GM19240 (cell line): ENCODE data around the gene FAM120C.

ENCODE experiments used
- DNase-seq: peaks from one replicate; pipeline ENCODE4 v3.0.0; 2011; ENCODE audit warnings: low spot score; ENCODE audit not compliant: insufficient read length

Gene FAM120C

DNA sequence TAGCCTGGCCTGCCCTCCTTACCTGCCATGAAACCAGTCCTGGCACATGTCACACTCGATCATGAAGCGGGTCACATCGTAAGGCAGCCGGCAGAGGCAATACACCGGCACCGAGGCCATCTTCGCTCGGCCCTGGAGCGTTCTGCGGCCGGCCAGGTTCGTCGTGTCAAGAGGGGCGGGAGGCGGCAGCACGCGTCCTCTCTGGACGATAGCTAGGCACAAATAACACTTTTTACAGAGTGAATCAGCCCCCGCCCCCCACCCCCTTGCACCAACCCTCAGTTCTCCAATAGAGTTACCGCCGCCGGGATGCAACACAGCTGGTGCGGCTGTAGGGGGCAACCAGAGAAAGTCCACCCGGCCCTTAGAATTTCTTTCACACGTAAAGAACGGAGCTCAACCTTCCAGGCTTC lies 140.4 kb downstream of the FAM120C start:
- no peak for DNase-seq

DNA sequence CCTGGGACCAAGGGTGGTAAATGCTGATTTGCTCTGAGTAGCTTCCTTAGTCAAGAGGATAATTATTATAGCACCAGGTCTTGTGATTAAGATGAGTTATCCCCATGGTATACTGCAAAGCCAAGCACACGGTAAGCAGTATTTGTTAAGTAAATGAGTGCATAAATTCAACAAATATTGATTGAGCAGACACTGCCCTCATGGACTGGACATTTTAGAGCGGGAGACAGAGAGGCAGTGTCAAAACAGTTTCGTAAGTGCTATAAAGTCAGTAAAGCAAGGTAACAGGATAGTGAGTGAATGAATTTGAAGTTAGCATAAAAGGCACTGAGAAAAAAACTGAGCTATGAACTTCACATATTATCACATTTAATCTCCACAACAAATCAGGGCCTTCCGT lies 152.7 kb downstream of the FAM120C start:
- DNase-seq = no peak

DNA sequence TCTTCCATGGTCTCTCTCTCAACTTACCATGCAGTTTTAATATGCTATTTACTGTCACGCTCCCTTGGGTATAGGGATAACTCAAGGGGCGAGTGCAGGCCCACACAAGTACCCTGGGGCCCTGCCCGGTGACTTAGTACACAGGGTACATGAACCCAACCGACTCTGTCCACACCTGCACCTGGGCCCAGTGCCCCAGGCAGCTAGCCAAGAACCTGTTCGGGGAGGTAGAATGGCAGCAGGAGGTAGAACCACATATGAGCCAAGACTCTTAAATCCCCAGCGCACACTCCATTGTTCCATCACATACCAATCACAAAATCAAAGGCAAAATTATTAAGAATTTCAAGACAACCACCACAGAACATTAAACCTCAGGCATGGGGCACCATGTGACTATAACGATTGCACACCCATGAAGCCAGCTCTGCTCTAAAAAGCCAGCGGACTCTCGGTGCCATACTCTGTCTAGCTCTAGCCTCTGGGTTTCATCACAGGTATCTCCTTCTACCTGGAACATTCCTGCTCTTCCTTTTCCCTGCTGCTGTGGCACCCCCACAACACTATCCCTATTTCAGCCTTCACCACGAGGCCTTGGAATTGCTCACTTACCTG lies 153.4 kb downstream of the FAM120C start:
- DNase-seq = no peak

DNA sequence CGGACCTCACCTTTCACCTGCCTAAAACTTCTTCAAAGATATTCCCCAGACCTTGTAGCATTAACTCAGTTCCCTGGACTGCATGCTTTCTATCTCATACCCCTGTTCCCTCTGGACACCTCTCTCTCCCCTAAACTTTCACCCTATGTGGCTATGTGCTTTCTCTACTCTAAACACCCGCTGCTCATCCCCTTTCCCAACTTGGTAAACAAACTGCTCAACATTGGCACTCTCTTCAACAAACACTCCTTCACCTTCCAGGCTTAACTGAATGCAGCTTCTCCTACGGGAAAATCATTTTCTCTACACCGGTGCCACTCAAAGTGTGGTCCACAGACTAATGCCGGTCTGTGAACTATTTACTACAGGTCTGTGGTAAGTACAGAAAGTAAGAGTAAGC lies 158.7 kb downstream of the FAM120C start:
- no peak for DNase-seq
